Body of pancreas (tissue), 4 donors: ENCODE data around the gene TFDP2. TPM values are rescaled to one million over a fixed set of nuclear protein-coding genes. Genes with fewer than 3 reads are reported as not detected.

Experiments used
- ATAC-seq: fragments of 150-250 bp; one replicate; pipeline ENCODE4 v1.9.1; 2016
- DNase-seq, 4 donors: peaks; one replicate each; pipeline ENCODE4 v3.0.0-alpha.2; 2019
- H3K27ac ChIP-seq, 4 donors: fragments of 200-600 bp; sonication (generic); 1 replicate in 3 of 4; 2 replicates in 1 of 4; pipeline versions ENCODE4 v1.5.1 to v1.6.1; 2016 to 2019; ENCODE audit warnings: mild to moderate bottlenecking in 1 of 4, mixed read lengths in 1 of 4, moderate library complexity in 1 of 4
- H3K27me3 ChIP-seq, 2 donors: fragments of 200-600 bp; sonication (generic); one replicate each; pipeline ENCODE4 v1.6.0; 2016; ENCODE audit warnings: mild to moderate bottlenecking in 1 of 2
- H3K36me3 ChIP-seq, 2 donors: fragments of 200-600 bp; sonication (generic); replicated peaks in 1 of 2; 2 replicates each; pipeline ENCODE4 v1.5.1; 2016; ENCODE audit warnings: low read depth in 2 of 2; ENCODE audit not compliant: insufficient read depth in 1 of 2
- H3K4me1 ChIP-seq: fragments of 200-600 bp; sonication (generic); one replicate; pipeline ENCODE4 v1.6.0; 2016
- H3K4me3 ChIP-seq, 2 donors: fragments of 200-600 bp; sonication (generic); 1 replicate in 1 of 2; 2 replicates in 1 of 2; pipeline ENCODE4 v1.5.1; 2016 to 2019
- H3K9me3 ChIP-seq, 3 donors: fragments of 200-600 bp; sonication (generic); 1 replicate in 2 of 3; 2 replicates in 1 of 3; pipeline ENCODE4 v1.5.1; 2016
- CTCF ChIP-seq, 7 experiments: fragments of 450-650 bp in 4 of 7; fragments of 200-600 bp in 3 of 7; sonication (generic) in 3 of 7; IDR thresholded peaks; one replicate each; pipeline ENCODE4 v1.5.1; 2016 to 2019; ENCODE audit warnings: antibody characterized with exemption in 7 of 7
- POLR2A ChIP-seq, 3 donors: fragments of 450-650 bp; IDR thresholded peaks; one replicate each; pipeline ENCODE4 v1.6.1; 2016; ENCODE audit warnings: antibody characterized with exemption in 3 of 3, mild to moderate bottlenecking in 2 of 3
- WGBS, 2 donors: methylation state at CpG; one replicate each; pipeline ENCODE4 v1.1.5; 2017; 5-methylcytosine and 5-hydroxymethylcytosine counted together
- intact Hi-C: fragments of 100-400 bp; cut with DNase I; formaldehyde crosslinking; loops from one replicate; pipeline ENCODE4 v1.15.1; 2023
- total RNA-seq, 2 donors: library from RNA; depleted of rRNA; stranded (reverse); fragments of >200 nt; gene quantifications; one replicate each; pipeline ENCODE4 v1.1.0, GENCODE V29; 2016

TFDP2 gene
- total RNA-seq = 10 to 100 TPM in 1 of 2 donors, 1 to 10 TPM in 1; 8.9 to 21.5 TPM

GRCh38 chr3:142148792-142149672 lies at the start of gene TFDP2:
TFDP2 (minus strand) TSS chr3:142149544; CDS start chr3:142101749, 47,795 bp downstream.
- WGBS, 2 donors = 0 to 2% methylated on average over 26 to 82 of the region's 83 CpGs
- Histone ChIP-seq H3K27me3 (no peaks in the 10 kb centered on the region), H3K4me1 (peaks cover 20% of the 10 kb centered on the region), H3K4me3 (peak within 1 kb of the TSS; percentile 61 to 77), H3K27ac (peak within 1 kb of the TSS; percentile 62 to 91 (median 85)), H3K9me3 (no peaks in the 10 kb centered on the region), H3K36me3 (no peaks in the 10 kb centered on the region)
- peak; percentile 98 for ATAC-seq
- TF ChIP-seq CTCF (IDR thresholded peaks at IDR 0.05) (no peak), POLR2A (IDR thresholded peaks at IDR 0.05) (peak; percentile 58 to 74 (median 74))
- DNase-seq = peak; percentile 87 to 93 (median 89)
- intact Hi-C loops = no loop called here

GRCh38 chr3:142188846-142189245 lies 39.5 kb upstream of the TFDP2 start:
- intact Hi-C loops = no loop called here

GRCh38 chr3:142180761-142181362 lies 31.5 kb upstream of the TFDP2 start:
- intact Hi-C loops = no loop called here

More at GRCh38 chr3:142188846-142189245, 39.5 kb upstream of the TFDP2 start:
- Histone ChIP-seq H3K4me3 (no peak overlapping the region), H3K27ac (no peak overlapping the region), H3K4me1 (no peaks in the 10 kb centered on the region), H3K27me3 (no peaks in the 10 kb centered on the region), H3K9me3 (no peaks in the 10 kb centered on the region), H3K36me3 (no peaks in the 10 kb centered on the region)
- TF ChIP-seq CTCF (IDR thresholded peaks at IDR 0.05) = no peak
- no peak for TF ChIP-seq POLR2A (IDR thresholded peaks at IDR 0.05)
- DNase-seq (no peak), ATAC-seq (no peak)

GRCh38 chr3:142175478-142175877 lies 26.1 kb upstream of the TFDP2 start:
- H3K27me3 ChIP-seq = no peaks in the 10 kb centered on the region
- H3K36me3 ChIP-seq = no peaks in the 10 kb centered on the region
- no peaks in the 10 kb centered on the region for H3K9me3 ChIP-seq
- 82 to 94% methylated on average over 1 of the region's 1 CpG for WGBS, 2 donors
- TF ChIP-seq CTCF (IDR thresholded peaks at IDR 0.05) (no peak), POLR2A (IDR thresholded peaks at IDR 0.05) (no peak)
- no peaks in the 10 kb centered on the region for H3K4me1 ChIP-seq
- H3K4me3 ChIP-seq = no peak overlapping the region
- intact Hi-C loops = no loop called here
- no peak overlapping the region for H3K27ac ChIP-seq
- ATAC-seq (no peak), DNase-seq (no peak)

More at GRCh38 chr3:142180761-142181362, 31.5 kb upstream of the TFDP2 start:
- no peak overlapping the region for H3K4me3 ChIP-seq
- no peak for ATAC-seq
- no peaks in the 10 kb centered on the region for H3K4me1 ChIP-seq
- TF ChIP-seq POLR2A (IDR thresholded peaks at IDR 0.05) = no peak
- TF ChIP-seq CTCF (IDR thresholded peaks at IDR 0.05) = peak in 6 of 7 experiments; percentile 16 to 47 (median 36)
- H3K27me3 ChIP-seq = no peaks in the 10 kb centered on the region
- H3K9me3 ChIP-seq = no peaks in the 10 kb centered on the region
- no peak overlapping the region for H3K27ac ChIP-seq
- 91 to 93% methylated on average over 6 of the region's 6 CpGs for WGBS, 2 donors
- peaks cover 0 to 3% of the 10 kb centered on the region in 2 donors for H3K36me3 ChIP-seq
- DNase-seq = peak; percentile 12 to 30 (median 18)
